HG03175 (cell line): ENCODE data around the gene LTBP1.
"Not testable (repeated sequence)": the region's sequence is repeated elsewhere in the genome, so short reads cannot be mapped to it uniquely, and the experiment has no call there.

Source experiments
- ATAC-seq: cut with Tn5 transposase; IDR thresholded peaks from one replicate; pipeline ENCODE4 v1.9.1; 2021; ENCODE audit warnings: mild to moderate bottlenecking, moderate library complexity; ENCODE audit not compliant: unreplicated experiment

LTBP1 gene

GRCh38 chr2:33134791-33135560, 188.2 kb downstream of the LTBP1 start:
- ATAC-seq = no peak

GRCh38 chr2:33135645-33136044, 188.9 kb downstream of the LTBP1 start:
- ATAC-seq = no peak

- no peak for ATAC-seq
These were observed 189.3 kb downstream of the LTBP1 start for GRCh38 chr2:33136056-33136455.

GRCh38 chr2:33136566-33136965, 189.8 kb downstream of the LTBP1 start:
- no peak for ATAC-seq

GRCh38 chr2:33137331-33137730, 190.6 kb downstream of the LTBP1 start:
- ATAC-seq = no peak

GRCh38 chr2:33139949-33140348, 193.2 kb downstream of the LTBP1 start:
- no peak for ATAC-seq

- no peak for ATAC-seq
These were observed 194.7 kb downstream of the LTBP1 start for GRCh38 chr2:33141476-33141875.

GRCh38 chr2:33142810-33143209, 196.1 kb downstream of the LTBP1 start:
- no peak for ATAC-seq

GRCh38 chr2:33144243-33144642, 197.5 kb downstream of the LTBP1 start:
- no peak for ATAC-seq

GRCh38 chr2:33145459-33145858, 198.7 kb downstream of the LTBP1 start:
- no peak for ATAC-seq

GRCh38 chr2:33146102-33146501, 199.3 kb downstream of the LTBP1 start:
- ATAC-seq = no peak

- ATAC-seq = no peak
These were observed 206.3 kb downstream of the LTBP1 start for GRCh38 chr2:33153008-33153407.

- no peak for ATAC-seq
These were observed 211.8 kb downstream of the LTBP1 start for GRCh38 chr2:33158482-33159003.

GRCh38 chr2:33160191-33160590, 213.4 kb downstream of the LTBP1 start:
- ATAC-seq = no peak

- ATAC-seq = no peak
These were observed 219.6 kb downstream of the LTBP1 start for GRCh38 chr2:33166287-33166881.

- ATAC-seq = no peak
These were observed 221.0 kb downstream of the LTBP1 start for GRCh38 chr2:33167622-33168245.

- ATAC-seq = no peak
These were observed 221.7 kb downstream of the LTBP1 start for GRCh38 chr2:33168425-33168824.

GRCh38 chr2:33168922-33169321, 222.2 kb downstream of the LTBP1 start:
- ATAC-seq = no peak

GRCh38 chr2:33170251-33170650, 223.5 kb downstream of the LTBP1 start:
- ATAC-seq = not testable (repeated sequence)

- no peak for ATAC-seq
These were observed 230.9 kb downstream of the LTBP1 start for GRCh38 chr2:33177627-33178026.

- no peak for ATAC-seq
These were observed 231.5 kb downstream of the LTBP1 start for GRCh38 chr2:33178209-33178608.

- ATAC-seq = no peak
These were observed 234.2 kb downstream of the LTBP1 start for GRCh38 chr2:33180915-33181314.
